ENCODE data around the gene IL1RAPL1. TPM values are rescaled to one million over a fixed set of nuclear protein-coding genes. Genes with fewer than 3 reads are reported as not detected.

IL1RAPL1 gene
- total and polyA plus RNA-seq, 9 of the 15 experiments (the other 6 are each of a cell fraction or from before 2014, with no cell fraction given), result 0.04 to 0.07 (median 0.04) TPM; not detected in 6

DNA sequence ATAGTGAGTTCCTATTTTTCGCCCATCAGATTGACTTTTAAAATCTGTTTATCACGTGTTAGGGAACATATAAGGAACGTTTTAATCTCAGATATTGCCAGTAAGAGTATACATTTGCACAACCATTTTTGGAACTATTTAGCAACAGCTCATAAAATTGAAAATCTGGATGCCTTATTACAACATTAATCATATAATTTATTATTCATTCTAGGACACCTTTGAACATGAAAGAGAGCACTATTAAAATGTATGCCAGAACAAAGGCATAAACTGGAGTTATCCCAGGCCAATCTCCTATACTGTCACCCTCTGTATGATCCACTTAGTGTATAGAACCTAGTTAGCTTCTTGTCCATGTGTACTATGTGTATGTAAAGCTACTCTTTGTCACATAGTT lies 1049.1 kb downstream of the IL1RAPL1 start:
- BruUV-seq (replicated peaks), result no TSS peak
- CTCF ChIA-PET (ENCODE audit: low intra/inter-chr PET ratio), result no interaction called here
- intact Hi-C loops (cut with micrococcal nuclease), result no loop called here

More for the DNA sequence above, 1049.1 kb downstream of the IL1RAPL1 start:
- no peaks in the 10 kb centered on the region for H3K36me3 ChIP-seq (ENCODE audit: control insufficient read depth, insufficient read depth, low read length)
- POLR2A ChIA-PET, result no interaction called here
- 0% methylated on average over 3 of the region's 3 CpGs for WGBS (ENCODE audit: insufficient coverage, low coverage, missing lambda C conversion rate)
- no peak overlapping the region for H3K9ac ChIP-seq (ENCODE audit: insufficient read depth in 1 of 2, low read depth in 2 of 2, low read length in 2 of 2)
- H3K4me2 ChIP-seq (ENCODE audit: insufficient read depth, low read length), result no peak overlapping the region
- no peak overlapping the region for H3K27ac ChIP-seq (ENCODE audit: extremely low read depth, low read depth, low read length)
- ATAC-seq (no peak), FAIRE-seq (no peak), DNase-seq (ENCODE audit: extremely low read depth in 1 of 4, low spot score in 3 of 4) (no peak)
- no peaks in the 10 kb centered on the region for H3K9me1 ChIP-seq (ENCODE audit: control insufficient read depth, insufficient read depth, low read length)
- H4K20me1 ChIP-seq (replicated peaks; ENCODE audit: control insufficient read depth, insufficient read depth, low read length), result no peaks in the 10 kb centered on the region
- TF ChIP-seq EP400 (IDR thresholded peaks at IDR 0.05) (no peak), C11orf30 (IDR thresholded peaks at IDR 0.05; ENCODE audit: low read depth) (no peak), KDM4B (IDR thresholded peaks at IDR 0.05; ENCODE audit: borderline replicate concordance in 2 of 2, low read depth in 1 of 2) (no peak), CREM (IDR thresholded peaks at IDR 0.05; ENCODE audit: low read depth) (no peak), SIX5 (IDR thresholded peaks at IDR 0.05; ENCODE audit: borderline replicate concordance in 1 of 2, insufficient read depth in 1 of 2, low read depth in 1 of 2, low read length in 2 of 2) (no peak), TBL1XR1 (IDR thresholded peaks at IDR 0.05; ENCODE audit: low read length in 2 of 2) (no peak)
- TF ChIP-seq, protein P1, sequence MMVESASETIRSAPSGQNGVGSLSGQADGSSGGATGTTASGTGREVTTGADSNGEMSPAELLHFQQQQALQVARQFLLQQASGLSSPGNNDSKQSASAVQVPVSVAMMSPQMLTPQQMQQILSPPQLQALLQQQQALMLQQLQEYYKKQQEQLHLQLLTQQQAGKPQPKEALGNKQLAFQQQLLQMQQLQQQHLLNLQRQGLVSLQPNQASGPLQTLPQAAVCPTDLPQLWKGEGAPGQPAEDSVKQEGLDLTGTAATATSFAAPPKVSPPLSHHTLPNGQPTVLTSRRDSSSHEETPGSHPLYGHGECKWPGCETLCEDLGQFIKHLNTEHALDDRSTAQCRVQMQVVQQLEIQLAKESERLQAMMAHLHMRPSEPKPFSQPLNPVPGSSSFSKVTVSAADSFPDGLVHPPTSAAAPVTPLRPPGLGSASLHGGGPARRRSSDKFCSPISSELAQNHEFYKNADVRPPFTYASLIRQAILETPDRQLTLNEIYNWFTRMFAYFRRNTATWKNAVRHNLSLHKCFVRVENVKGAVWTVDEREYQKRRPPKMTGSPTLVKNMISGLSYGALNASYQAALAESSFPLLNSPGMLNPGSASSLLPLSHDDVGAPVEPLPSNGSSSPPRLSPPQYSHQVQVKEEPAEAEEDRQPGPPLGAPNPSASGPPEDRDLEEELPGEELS (CRISPR knock-in tag; IDR thresholded peaks at IDR 0.05; ENCODE audit: borderline replicate concordance), result no peak
- H3K79me2 ChIP-seq (ENCODE audit: control insufficient read depth, insufficient read depth, low read length), result no peaks in the 10 kb centered on the region
- H3K4me1 ChIP-seq (replicated peaks in 1 of 2; ENCODE audit: control insufficient read depth in 2 of 2, insufficient read depth in 2 of 2, low read length in 2 of 2), result no peaks in the 10 kb centered on the region
- H2AFZ ChIP-seq (ENCODE audit: low read depth, low read length), result no peak overlapping the region
- in situ Hi-C loops (cut with MboI), result no loop called here
- H3K27me3 ChIP-seq (ENCODE audit: control insufficient read depth in 2 of 2, insufficient read depth in 2 of 2, low read length in 2 of 2), result no peaks in the 10 kb centered on the region
- no peaks in the 10 kb centered on the region for H3K9me3 ChIP-seq (replicated peaks; ENCODE audit: control insufficient read depth, insufficient read depth, low read depth, low read length)
- H3K4me3 ChIP-seq, result no peak overlapping the region

All from K562 (cell line).